ENCODE data around the gene YJEFN3.

The YJEFN3 gene

DNA sequence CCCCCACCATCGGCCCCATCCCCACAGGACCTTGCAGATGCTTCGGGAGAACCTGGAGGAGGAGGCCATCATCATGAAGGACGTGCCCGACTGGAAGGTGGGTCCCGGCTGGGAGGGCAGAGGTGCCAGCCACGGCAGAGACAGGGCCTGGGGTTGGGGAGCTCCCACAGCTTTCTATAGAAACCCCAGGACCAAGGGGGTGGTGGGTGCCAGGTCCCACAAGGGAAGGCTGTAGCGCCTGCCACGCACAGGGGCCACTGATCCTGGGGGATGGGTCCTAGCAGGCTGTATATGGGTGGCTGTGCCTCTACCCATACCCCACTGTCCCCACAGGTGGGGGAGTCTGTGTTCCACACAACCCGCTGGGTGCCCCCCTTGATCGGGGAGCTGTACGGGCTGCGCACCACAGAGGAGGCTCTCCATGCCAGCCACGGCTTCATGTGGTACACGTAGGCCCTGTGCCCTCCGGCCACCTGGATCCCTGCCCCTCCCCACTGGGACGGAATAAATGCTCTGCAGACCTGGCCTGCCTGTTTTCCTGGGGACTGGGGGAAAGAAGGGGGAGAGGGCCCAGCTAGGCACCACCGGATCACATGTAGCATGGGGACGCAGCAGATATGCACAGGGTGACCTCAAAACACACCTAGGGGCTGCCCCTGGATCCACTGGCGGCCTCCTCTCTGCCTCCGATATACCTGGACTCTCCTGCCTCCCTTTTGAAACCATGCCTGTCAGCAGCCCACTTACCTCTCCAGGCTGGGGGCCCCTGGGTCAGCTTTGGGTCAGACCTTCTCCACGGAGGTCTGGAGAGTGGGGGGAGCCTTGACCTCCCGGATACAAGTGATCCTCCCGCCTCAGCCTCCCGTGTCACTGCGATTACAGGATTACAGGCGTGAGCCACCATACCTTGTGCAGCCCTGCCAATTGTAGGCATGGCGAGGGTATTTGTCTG lies 761 bp upstream of the YJEFN3 start:
- H3K9me3 ChIP-seq (ENCODE audit: control insufficient read depth, low read length) = no peaks in the 10 kb centered on the region
- H3K36me3 ChIP-seq (ENCODE audit: control insufficient read depth, insufficient read depth, low read length, severe bottlenecking) = peaks cover 25% of the 10 kb centered on the region
- no peak for DNase-seq (ENCODE audit: low read depth)

DNA sequence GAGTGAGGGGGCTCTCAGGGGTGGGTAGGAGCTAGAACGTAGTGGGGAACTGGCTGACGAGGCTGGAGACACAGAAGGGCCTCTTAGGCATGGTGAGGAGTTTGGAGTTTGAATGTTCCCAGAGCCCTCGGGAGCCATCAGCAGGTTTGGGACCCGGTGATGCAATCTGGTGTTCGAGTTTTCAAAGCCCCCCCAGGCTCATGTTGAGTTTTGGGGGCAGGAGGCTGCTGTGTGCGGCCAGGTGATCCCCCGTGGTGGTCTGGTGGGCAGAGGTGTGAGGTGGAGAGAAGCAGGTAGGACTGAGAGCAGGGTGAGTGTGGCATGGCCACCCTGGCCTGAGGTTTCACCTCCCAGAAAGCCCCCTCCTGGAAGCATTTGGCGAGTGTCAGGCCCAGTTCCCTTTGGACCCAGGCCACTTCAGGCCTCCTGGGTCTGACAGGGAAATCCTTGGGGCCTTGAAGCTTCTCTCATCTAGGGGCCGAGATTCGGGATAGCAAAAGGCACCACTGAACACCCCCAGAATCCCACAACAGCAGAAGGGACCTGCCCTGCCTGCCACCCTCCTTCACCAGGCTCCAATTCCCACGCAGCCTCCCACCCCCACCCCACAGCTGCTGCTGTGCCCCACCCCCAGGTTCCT lies 1.2 kb downstream of the YJEFN3 start:
- H3K4me1 ChIP-seq (ENCODE audit: control insufficient read depth, insufficient read depth, low read length) = peaks cover 12% of the 10 kb centered on the region
- no peak overlapping the region for H3K4me3 ChIP-seq (ENCODE audit: low read length)
- H3K27me3 ChIP-seq (replicated peaks; ENCODE audit: control insufficient read depth, insufficient read depth, low read length) = no peaks in the 10 kb centered on the region
- no peaks in the 10 kb centered on the region for H3K9me3 ChIP-seq (ENCODE audit: control insufficient read depth, low read length)
- H3K36me3 ChIP-seq (ENCODE audit: control insufficient read depth, insufficient read depth, low read length, severe bottlenecking) = peaks cover 19% of the 10 kb centered on the region
- no peak for DNase-seq (ENCODE audit: low read depth)
- H3K9ac ChIP-seq (ENCODE audit: low read length) = no peak overlapping the region

More for the DNA sequence above, 761 bp upstream of the YJEFN3 start:
- peaks cover 16% of the 10 kb centered on the region for H3K4me1 ChIP-seq (ENCODE audit: control insufficient read depth, insufficient read depth, low read length)
- H3K4me3 ChIP-seq (ENCODE audit: low read length) = no peak overlapping the region
- no peaks in the 10 kb centered on the region for H3K27me3 ChIP-seq (replicated peaks; ENCODE audit: control insufficient read depth, insufficient read depth, low read length)
- H3K9ac ChIP-seq (ENCODE audit: low read length) = no peak overlapping the region

DNA sequence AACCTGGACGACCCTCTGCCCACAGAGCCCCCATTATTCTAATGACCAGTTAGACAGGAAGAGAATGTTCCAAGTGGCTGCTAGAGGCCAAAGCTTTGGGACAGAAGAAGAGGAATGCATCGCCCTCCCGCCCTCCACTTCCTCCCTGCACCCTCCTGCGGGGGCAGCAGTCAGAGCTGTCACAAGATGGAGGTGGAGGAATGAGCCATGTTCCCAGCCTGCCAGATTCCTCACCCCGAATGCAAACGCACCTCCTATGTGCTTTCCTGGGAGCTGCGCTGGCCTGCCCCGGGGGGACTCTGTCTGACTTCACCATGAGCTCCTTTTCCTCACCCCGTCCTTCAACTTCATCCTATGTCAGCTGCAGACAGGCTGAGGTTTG lies 1.7 kb downstream of the YJEFN3 start:
- no peak overlapping the region for H3K4me3 ChIP-seq (ENCODE audit: low read length)
- peaks cover 19% of the 10 kb centered on the region for H3K36me3 ChIP-seq (ENCODE audit: control insufficient read depth, insufficient read depth, low read length, severe bottlenecking)
- no peak for DNase-seq (ENCODE audit: low read depth)
- no peaks in the 10 kb centered on the region for H3K9me3 ChIP-seq (ENCODE audit: control insufficient read depth, low read length)
- H3K4me1 ChIP-seq (ENCODE audit: control insufficient read depth, insufficient read depth, low read length) = peaks cover 12% of the 10 kb centered on the region
- peak overlapping the region; percentile 7 for H3K9ac ChIP-seq (ENCODE audit: low read length)
- no peaks in the 10 kb centered on the region for H3K27me3 ChIP-seq (replicated peaks; ENCODE audit: control insufficient read depth, insufficient read depth, low read length)

- Histone ChIP-seq H3K9ac (ENCODE audit: low read length) (peak overlapping the region; percentile 7), H3K27me3 (replicated peaks; ENCODE audit: control insufficient read depth, insufficient read depth, low read length) (no peaks in the 10 kb centered on the region), H3K36me3 (ENCODE audit: control insufficient read depth, insufficient read depth, low read length, severe bottlenecking) (peaks cover 19% of the 10 kb centered on the region), H3K4me3 (ENCODE audit: low read length) (no peak overlapping the region), H3K4me1 (ENCODE audit: control insufficient read depth, insufficient read depth, low read length) (peaks cover 12% of the 10 kb centered on the region), H3K9me3 (ENCODE audit: control insufficient read depth, low read length) (no peaks in the 10 kb centered on the region)
- DNase-seq (ENCODE audit: low read depth) = no peak
These were observed 2.2 kb downstream of the YJEFN3 start for GRCh38 chr19:19530889-19531288.

GRCh38 chr19:19531951-19532805 lies 3.5 kb downstream of the YJEFN3 start:
- Histone ChIP-seq H3K4me3 (ENCODE audit: low read length) (no peak overlapping the region), H3K27me3 (replicated peaks; ENCODE audit: control insufficient read depth, insufficient read depth, low read length) (no peaks in the 10 kb centered on the region), H3K36me3 (ENCODE audit: control insufficient read depth, insufficient read depth, low read length, severe bottlenecking) (peaks cover 13% of the 10 kb centered on the region), H3K4me1 (ENCODE audit: control insufficient read depth, insufficient read depth, low read length) (peaks cover 12% of the 10 kb centered on the region), H3K9ac (ENCODE audit: low read length) (peak overlapping the region; percentile 56), H3K9me3 (ENCODE audit: control insufficient read depth, low read length) (no peaks in the 10 kb centered on the region)
- peak; percentile 92 for DNase-seq (ENCODE audit: low read depth)

GRCh38 chr19:19532806-19533701 lies 4.3 kb downstream of the YJEFN3 start:
- Histone ChIP-seq H3K9me3 (ENCODE audit: control insufficient read depth, low read length) (no peaks in the 10 kb centered on the region), H3K4me1 (ENCODE audit: control insufficient read depth, insufficient read depth, low read length) (peaks cover 13% of the 10 kb centered on the region), H3K27me3 (replicated peaks; ENCODE audit: control insufficient read depth, insufficient read depth, low read length) (peaks cover 3% of the 10 kb centered on the region), H3K4me3 (ENCODE audit: low read length) (no peak overlapping the region), H3K36me3 (ENCODE audit: control insufficient read depth, insufficient read depth, low read length, severe bottlenecking) (peaks cover 5% of the 10 kb centered on the region), H3K9ac (ENCODE audit: low read length) (no peak overlapping the region)
- no peak for DNase-seq (ENCODE audit: low read depth)

- peaks cover 3% of the 10 kb centered on the region for H3K27me3 ChIP-seq (replicated peaks; ENCODE audit: control insufficient read depth, insufficient read depth, low read length)
- H3K36me3 ChIP-seq (ENCODE audit: control insufficient read depth, insufficient read depth, low read length, severe bottlenecking) = no peaks in the 10 kb centered on the region
- peaks cover 21% of the 10 kb centered on the region for H3K4me1 ChIP-seq (ENCODE audit: control insufficient read depth, insufficient read depth, low read length)
- DNase-seq (ENCODE audit: low read depth) = no peak
- no peak overlapping the region for H3K4me3 ChIP-seq (ENCODE audit: low read length)
- H3K9me3 ChIP-seq (ENCODE audit: control insufficient read depth, low read length) = no peaks in the 10 kb centered on the region
- no peak overlapping the region for H3K9ac ChIP-seq (ENCODE audit: low read length)
These were observed 5.1 kb downstream of the YJEFN3 start for GRCh38 chr19:19533841-19534240.

DNA sequence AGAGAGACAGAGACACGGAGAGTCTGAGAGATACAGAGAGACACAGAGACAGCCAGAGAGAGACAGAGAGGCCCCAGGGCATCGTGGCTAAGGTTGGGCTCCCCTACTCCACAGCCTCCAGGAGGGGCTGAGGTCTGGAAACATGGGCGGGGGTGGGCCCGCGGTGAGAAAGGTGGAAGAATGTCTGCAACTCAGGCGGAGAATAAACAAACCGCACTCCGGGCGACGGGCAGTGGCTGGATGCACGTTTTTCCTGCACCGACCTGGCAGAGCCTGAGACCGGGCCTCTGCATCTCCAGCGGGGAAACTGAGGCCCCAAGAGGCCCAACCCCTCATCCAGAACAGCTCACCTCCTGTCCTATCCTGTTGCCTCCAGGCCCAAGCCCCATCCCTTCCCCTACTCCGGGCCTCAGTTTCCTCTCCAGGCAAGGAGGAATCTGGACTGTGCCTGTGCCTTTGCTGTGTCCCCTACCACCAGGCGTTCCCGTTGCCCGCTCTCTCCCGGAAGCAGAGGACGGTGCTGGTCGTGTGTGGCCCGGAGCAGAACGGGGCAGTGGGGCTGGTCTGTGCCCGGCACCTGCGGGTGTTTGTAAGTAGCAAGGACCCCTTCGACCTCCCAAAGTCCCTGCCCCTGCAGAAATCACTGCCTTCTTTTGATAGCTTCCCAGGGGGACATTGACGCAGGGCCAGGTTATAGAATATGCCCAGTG lies 6.0 kb downstream of the YJEFN3 start:
- peaks cover 22% of the 10 kb centered on the region for H3K4me1 ChIP-seq (ENCODE audit: control insufficient read depth, insufficient read depth, low read length)
- no peak for DNase-seq (ENCODE audit: low read depth)
- H3K4me3 ChIP-seq (ENCODE audit: low read length) = no peak overlapping the region
- no peaks in the 10 kb centered on the region for H3K9me3 ChIP-seq (ENCODE audit: control insufficient read depth, low read length)
- H3K9ac ChIP-seq (ENCODE audit: low read length) = no peak overlapping the region
- no peaks in the 10 kb centered on the region for H3K36me3 ChIP-seq (ENCODE audit: control insufficient read depth, insufficient read depth, low read length, severe bottlenecking)
- H3K27me3 ChIP-seq (replicated peaks; ENCODE audit: control insufficient read depth, insufficient read depth, low read length) = peaks cover 4% of the 10 kb centered on the region

DNA sequence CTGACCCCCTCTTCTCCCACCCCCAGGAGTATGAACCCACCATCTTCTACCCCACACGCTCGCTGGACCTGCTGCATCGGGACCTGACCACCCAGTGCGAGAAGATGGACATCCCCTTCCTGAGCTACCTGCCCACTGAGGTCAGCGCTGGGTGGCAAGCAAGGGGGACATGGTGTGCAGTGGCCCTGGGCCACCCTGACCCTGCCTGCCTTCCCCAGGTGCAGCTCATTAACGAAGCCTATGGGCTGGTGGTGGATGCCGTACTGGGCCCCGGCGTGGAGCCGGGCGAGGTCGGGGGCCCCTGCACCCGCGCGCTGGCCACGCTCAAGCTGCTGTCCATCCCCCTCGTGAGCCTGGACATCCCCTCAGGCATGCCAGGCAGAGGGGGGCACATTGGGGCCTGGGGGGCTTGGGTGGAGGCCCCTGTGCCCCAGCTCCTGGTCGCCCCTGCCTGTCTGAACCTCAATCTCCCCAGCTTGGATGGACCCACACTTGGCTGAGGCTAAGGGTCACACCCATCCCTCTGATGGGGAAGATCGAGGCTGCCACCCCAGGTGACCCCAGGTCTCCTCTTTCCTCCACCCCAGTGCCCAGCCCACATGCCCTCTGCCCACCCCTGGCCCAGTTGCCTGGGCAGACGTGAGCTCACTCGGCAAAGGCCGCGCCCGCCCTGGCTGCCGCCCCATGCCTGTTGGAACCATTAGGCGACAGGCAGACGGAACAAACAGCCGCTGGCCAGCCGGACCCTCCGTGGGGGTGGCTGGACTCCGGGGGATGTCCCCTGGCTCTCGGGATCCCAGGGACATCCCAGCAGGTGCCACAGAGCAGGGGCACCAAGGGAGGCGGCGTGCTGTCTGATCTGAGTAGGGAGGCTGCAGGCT lies 6.8 kb downstream of the YJEFN3 start:
- H3K36me3 ChIP-seq (ENCODE audit: control insufficient read depth, insufficient read depth, low read length, severe bottlenecking) = no peaks in the 10 kb centered on the region
- no peak for DNase-seq (ENCODE audit: low read depth)
- peaks cover 9% of the 10 kb centered on the region for H3K27me3 ChIP-seq (replicated peaks; ENCODE audit: control insufficient read depth, insufficient read depth, low read length)
- H3K4me3 ChIP-seq (ENCODE audit: low read length) = no peak overlapping the region
- no peaks in the 10 kb centered on the region for H3K9me3 ChIP-seq (ENCODE audit: control insufficient read depth, low read length)
- H3K9ac ChIP-seq (ENCODE audit: low read length) = no peak overlapping the region
- H3K4me1 ChIP-seq (ENCODE audit: control insufficient read depth, insufficient read depth, low read length) = peaks cover 20% of the 10 kb centered on the region
